RWPE2 (cell line): ENCODE results near the gene ADPRM.

ENCODE experiments used
- ATAC-seq: fragments of 200-7000 bp; cut with Tn5 transposase; 3 replicates; pipeline ENCODE4 v1.9.1; 2021; ENCODE audit warnings: low read depth
- DNase-seq: peaks from one replicate; pipeline ENCODE4 v3.0.0-alpha.2; 2020; ENCODE audit warnings: low spot score
- H3K27ac ChIP-seq: fragments of 450-650 bp; 2 replicates; pipeline ENCODE4 v1.5.1; 2017; ENCODE audit warnings: mild to moderate bottlenecking; ENCODE audit not compliant: poor library complexity, severe bottlenecking
- H3K27me3 ChIP-seq: fragments of 250-450 bp; sonication (Bioruptor Pico); 2 replicates; pipeline ENCODE4 v1.5.1; 2021; ENCODE audit warnings: mild to moderate bottlenecking, moderate library complexity; ENCODE audit not compliant: insufficient read depth, poor library complexity, severe bottlenecking
- H3K36me3 ChIP-seq: fragments of 250-450 bp; sonication (Bioruptor Pico); 2 replicates; pipeline ENCODE4 v1.5.1; 2020; ENCODE audit warnings: low read depth, mild to moderate bottlenecking, moderate library complexity
- H3K4me1 ChIP-seq: fragments of 250-450 bp; sonication (Bioruptor Pico); 2 replicates; pipeline ENCODE4 v1.5.1; 2021; ENCODE audit warnings: mild to moderate bottlenecking, moderate library complexity; ENCODE audit not compliant: insufficient read depth, poor library complexity, severe bottlenecking
- H3K4me3 ChIP-seq: fragments of 250-450 bp; sonication (Bioruptor Pico); 2 replicates; pipeline ENCODE4 v1.5.1; 2021; ENCODE audit warnings: mild to moderate bottlenecking, moderate library complexity; ENCODE audit not compliant: severe bottlenecking
- H3K9me3 ChIP-seq: fragments of 250-450 bp; sonication (Bioruptor Pico); 2 replicates; pipeline ENCODE4 v1.5.1; 2021; ENCODE audit warnings: mild to moderate bottlenecking, moderate library complexity; ENCODE audit not compliant: severe bottlenecking
- TF ChIP-seq, protein P1 (sequence below): fragments of 450-650 bp; IDR thresholded peaks from one replicate; pipeline ENCODE4 v1.5.1; 2017; ENCODE audit warnings: mild to moderate bottlenecking, moderate library complexity; ENCODE audit not compliant: poor library complexity, severe bottlenecking

The ADPRM gene

DNA sequence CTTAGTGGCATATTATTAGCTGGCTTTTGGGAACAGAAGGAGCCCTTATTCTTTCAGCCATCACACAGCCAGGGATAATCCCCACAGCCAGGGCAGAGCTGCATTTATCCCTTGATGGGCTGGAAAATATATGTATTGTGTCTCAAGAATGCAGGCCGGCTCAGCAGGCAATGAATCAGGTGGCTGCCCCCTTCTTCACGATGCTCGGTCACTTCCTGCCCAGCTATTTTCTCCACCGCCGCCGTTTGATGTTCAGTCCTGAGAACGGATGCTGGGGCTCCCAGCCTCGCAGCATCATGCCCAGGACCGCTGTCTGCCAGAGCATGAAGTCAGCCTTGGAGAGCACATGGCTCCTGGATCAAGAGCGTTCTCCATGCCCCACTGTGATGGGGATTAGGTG lies 36.0 kb upstream of the ADPRM start:
- Histone ChIP-seq H3K9me3 (no peaks in the 10 kb centered on the region), H3K4me3 (no peak overlapping the region), H3K27ac (no peak overlapping the region), H3K36me3 (no peaks in the 10 kb centered on the region), H3K27me3 (no peaks in the 10 kb centered on the region), H3K4me1 (no peaks in the 10 kb centered on the region)
- TF ChIP-seq, protein P1, sequence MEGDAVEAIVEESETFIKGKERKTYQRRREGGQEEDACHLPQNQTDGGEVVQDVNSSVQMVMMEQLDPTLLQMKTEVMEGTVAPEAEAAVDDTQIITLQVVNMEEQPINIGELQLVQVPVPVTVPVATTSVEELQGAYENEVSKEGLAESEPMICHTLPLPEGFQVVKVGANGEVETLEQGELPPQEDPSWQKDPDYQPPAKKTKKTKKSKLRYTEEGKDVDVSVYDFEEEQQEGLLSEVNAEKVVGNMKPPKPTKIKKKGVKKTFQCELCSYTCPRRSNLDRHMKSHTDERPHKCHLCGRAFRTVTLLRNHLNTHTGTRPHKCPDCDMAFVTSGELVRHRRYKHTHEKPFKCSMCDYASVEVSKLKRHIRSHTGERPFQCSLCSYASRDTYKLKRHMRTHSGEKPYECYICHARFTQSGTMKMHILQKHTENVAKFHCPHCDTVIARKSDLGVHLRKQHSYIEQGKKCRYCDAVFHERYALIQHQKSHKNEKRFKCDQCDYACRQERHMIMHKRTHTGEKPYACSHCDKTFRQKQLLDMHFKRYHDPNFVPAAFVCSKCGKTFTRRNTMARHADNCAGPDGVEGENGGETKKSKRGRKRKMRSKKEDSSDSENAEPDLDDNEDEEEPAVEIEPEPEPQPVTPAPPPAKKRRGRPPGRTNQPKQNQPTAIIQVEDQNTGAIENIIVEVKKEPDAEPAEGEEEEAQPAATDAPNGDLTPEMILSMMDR, result no peak
- DNase-seq, result no peak
- no peak for ATAC-seq

DNA sequence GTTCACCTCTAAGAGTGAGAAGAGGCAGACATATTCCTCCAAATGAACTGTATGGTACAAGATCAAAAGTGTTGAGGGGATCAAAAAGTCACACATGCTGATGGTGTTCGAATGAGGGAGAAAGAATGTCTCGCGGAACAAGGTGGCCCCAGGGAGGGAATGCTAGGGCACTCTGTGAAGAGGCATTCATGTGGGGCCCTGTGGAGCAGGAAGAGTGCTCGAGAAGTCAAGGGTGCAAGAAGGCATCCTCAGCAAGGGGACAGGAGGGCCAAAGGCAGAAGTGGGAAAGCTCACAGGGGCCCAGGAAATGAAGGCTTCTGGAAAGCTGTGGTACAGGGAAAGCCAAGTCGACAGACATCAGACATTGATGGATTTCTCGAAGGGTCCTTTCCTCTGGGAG lies 34.2 kb upstream of the ADPRM start:
- ATAC-seq, result no peak
- no peak for DNase-seq
- Histone ChIP-seq H3K9me3 (no peaks in the 10 kb centered on the region), H3K4me1 (no peaks in the 10 kb centered on the region), H3K36me3 (no peaks in the 10 kb centered on the region), H3K27ac (no peak overlapping the region), H3K4me3 (no peak overlapping the region), H3K27me3 (no peaks in the 10 kb centered on the region)
- TF ChIP-seq, protein P1, result no peak

DNA sequence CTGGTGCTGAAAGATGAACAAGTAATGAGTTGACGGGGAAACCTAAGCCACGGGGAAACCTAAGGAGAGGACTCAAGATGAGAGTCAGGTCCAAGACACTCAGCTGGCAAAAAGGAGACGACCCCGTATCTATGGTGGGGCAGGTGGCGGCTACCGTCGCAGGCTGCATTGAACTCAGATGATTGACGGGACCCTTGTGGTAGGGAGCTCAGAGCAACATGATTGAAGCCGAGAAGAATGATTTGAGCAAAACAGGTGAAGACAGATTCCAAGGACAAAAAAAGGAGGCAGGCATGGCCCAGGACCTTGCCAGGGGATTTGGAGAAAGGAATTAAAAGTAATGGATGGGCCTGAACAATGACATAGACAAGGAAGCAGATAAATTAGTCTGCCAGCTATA lies 32.8 kb upstream of the ADPRM start:
- Histone ChIP-seq H3K4me1 (no peaks in the 10 kb centered on the region), H3K36me3 (no peaks in the 10 kb centered on the region), H3K4me3 (no peak overlapping the region), H3K9me3 (no peaks in the 10 kb centered on the region), H3K27me3 (no peaks in the 10 kb centered on the region), H3K27ac (no peak overlapping the region)
- TF ChIP-seq, protein P1, result no peak
- no peak for DNase-seq
- no peak for ATAC-seq

DNA sequence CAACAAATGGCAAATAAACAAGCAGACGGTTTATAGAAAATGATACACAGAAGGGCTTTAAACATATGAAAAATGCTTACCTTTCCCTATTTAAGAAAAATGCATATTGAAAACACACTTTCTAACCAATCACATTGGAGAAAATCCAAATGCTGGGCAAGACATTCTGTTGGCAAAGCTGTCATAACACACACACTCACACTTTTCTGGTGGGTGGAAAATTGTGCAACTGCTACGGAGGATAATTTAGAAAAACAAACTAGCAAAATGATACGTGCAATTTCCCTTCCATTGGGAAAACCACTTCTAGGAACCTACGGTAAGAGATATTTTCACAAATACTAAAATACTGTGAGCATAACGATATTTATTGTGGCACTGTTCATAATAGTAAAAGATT lies 30.5 kb upstream of the ADPRM start:
- no peaks in the 10 kb centered on the region for H3K36me3 ChIP-seq
- no peak overlapping the region for H3K27ac ChIP-seq
- TF ChIP-seq, protein P1, result no peak
- H3K9me3 ChIP-seq, result no peaks in the 10 kb centered on the region
- H3K27me3 ChIP-seq, result no peaks in the 10 kb centered on the region
- H3K4me1 ChIP-seq, result no peaks in the 10 kb centered on the region
- DNase-seq, result no peak
- no peak for ATAC-seq
- H3K4me3 ChIP-seq, result no peak overlapping the region

DNA sequence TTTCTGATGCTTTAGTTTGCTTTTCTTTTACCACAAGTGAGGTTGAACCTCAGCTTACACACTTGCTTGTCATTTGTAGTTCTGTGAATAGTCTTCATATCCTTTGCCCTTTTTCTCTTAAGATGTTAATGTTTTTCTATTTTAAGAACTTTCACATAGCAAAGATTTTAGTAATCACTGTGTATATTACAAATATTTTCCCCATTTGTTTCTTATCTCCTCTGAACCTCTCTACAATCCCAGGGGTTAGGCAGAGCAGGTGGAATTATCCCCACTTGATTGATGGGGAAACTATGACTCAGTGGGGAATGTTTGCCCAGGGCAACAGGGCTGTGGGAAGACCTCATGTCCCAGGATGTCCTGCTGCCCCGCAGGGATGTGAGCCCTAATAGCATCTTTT lies 28.6 kb upstream of the ADPRM start:
- ATAC-seq, result no peak
- no peak for DNase-seq
- Histone ChIP-seq H3K27me3 (no peaks in the 10 kb centered on the region), H3K9me3 (no peaks in the 10 kb centered on the region), H3K27ac (no peak overlapping the region), H3K4me1 (no peaks in the 10 kb centered on the region), H3K36me3 (no peaks in the 10 kb centered on the region), H3K4me3 (no peak overlapping the region)
- TF ChIP-seq, protein P1, result no peak
